ENCODE measurements around the gene ARHGEF10L.

Gene ARHGEF10L

GRCh38 chr1:17600321-17600720 is 60.8 kb downstream of the ARHGEF10L start:
- H3K27ac Mint-ChIP-seq, result no peak overlapping the region

GRCh38 chr1:17601643-17602382 is 62.3 kb downstream of the ARHGEF10L start:
- H3K27me3 Mint-ChIP-seq, result no peaks in the 10 kb centered on the region
- no peaks in the 10 kb centered on the region for H3K9me3 Mint-ChIP-seq
- H3K36me3 Mint-ChIP-seq, result no peaks in the 10 kb centered on the region
- H3K27ac Mint-ChIP-seq, result no peak overlapping the region
- H3K4me1 Mint-ChIP-seq, result no peaks in the 10 kb centered on the region
- H3K4me3 Mint-ChIP-seq, result no peak overlapping the region

More at GRCh38 chr1:17600321-17600720, 60.8 kb downstream of the ARHGEF10L start:
- Mint-ChIP-seq H3K27me3 (no peaks in the 10 kb centered on the region), H3K4me1 (no peaks in the 10 kb centered on the region), H3K9me3 (no peaks in the 10 kb centered on the region), H3K4me3 (no peak overlapping the region), H3K36me3 (no peaks in the 10 kb centered on the region)

GRCh38 chr1:17603091-17603841 is 63.8 kb downstream of the ARHGEF10L start:
- H3K4me1 Mint-ChIP-seq, result no peaks in the 10 kb centered on the region
- H3K27ac Mint-ChIP-seq, result no peak overlapping the region
- no peaks in the 10 kb centered on the region for H3K9me3 Mint-ChIP-seq
- no peaks in the 10 kb centered on the region for H3K36me3 Mint-ChIP-seq
- H3K4me3 Mint-ChIP-seq, result no peak overlapping the region
- no peaks in the 10 kb centered on the region for H3K27me3 Mint-ChIP-seq

GRCh38 chr1:17605582-17606344 is 66.3 kb downstream of the ARHGEF10L start:
- H3K4me1 Mint-ChIP-seq, result no peaks in the 10 kb centered on the region
- H3K4me3 Mint-ChIP-seq, result no peak overlapping the region
- no peaks in the 10 kb centered on the region for H3K9me3 Mint-ChIP-seq
- no peak overlapping the region for H3K27ac Mint-ChIP-seq
- no peaks in the 10 kb centered on the region for H3K27me3 Mint-ChIP-seq
- H3K36me3 Mint-ChIP-seq, result no peaks in the 10 kb centered on the region

- Mint-ChIP-seq H3K27ac (no peak overlapping the region), H3K4me1 (no peaks in the 10 kb centered on the region), H3K27me3 (no peaks in the 10 kb centered on the region), H3K9me3 (no peaks in the 10 kb centered on the region), H3K36me3 (no peaks in the 10 kb centered on the region), H3K4me3 (no peak overlapping the region)
These were observed 67.4 kb downstream of the ARHGEF10L start for GRCh38 chr1:17606826-17607440.

- H3K4me3 Mint-ChIP-seq, result no peak overlapping the region
These were observed 68.4 kb downstream of the ARHGEF10L start for GRCh38 chr1:17607644-17608581.

GRCh38 chr1:17609529-17609928 is 70.0 kb downstream of the ARHGEF10L start:
- Mint-ChIP-seq H3K4me3 (no peak overlapping the region), H3K27ac (no peak overlapping the region), H3K9me3 (no peaks in the 10 kb centered on the region), H3K36me3 (no peaks in the 10 kb centered on the region), H3K27me3 (no peaks in the 10 kb centered on the region), H3K4me1 (no peaks in the 10 kb centered on the region)

More at GRCh38 chr1:17607644-17608581, 68.4 kb downstream of the ARHGEF10L start:
- H3K36me3 Mint-ChIP-seq, result no peaks in the 10 kb centered on the region
- no peaks in the 10 kb centered on the region for H3K9me3 Mint-ChIP-seq
- no peaks in the 10 kb centered on the region for H3K27me3 Mint-ChIP-seq
- H3K27ac Mint-ChIP-seq, result no peak overlapping the region
- no peaks in the 10 kb centered on the region for H3K4me1 Mint-ChIP-seq

- Mint-ChIP-seq H3K36me3 (no peaks in the 10 kb centered on the region), H3K4me1 (no peaks in the 10 kb centered on the region), H3K27ac (no peak overlapping the region), H3K27me3 (no peaks in the 10 kb centered on the region), H3K9me3 (no peaks in the 10 kb centered on the region), H3K4me3 (no peak overlapping the region)
These were observed 70.6 kb downstream of the ARHGEF10L start for GRCh38 chr1:17610085-17610484.

GRCh38 chr1:17610713-17611112 is 71.2 kb downstream of the ARHGEF10L start:
- H3K4me1 Mint-ChIP-seq, result no peaks in the 10 kb centered on the region
- no peaks in the 10 kb centered on the region for H3K27me3 Mint-ChIP-seq
- H3K27ac Mint-ChIP-seq, result no peak overlapping the region
- H3K4me3 Mint-ChIP-seq, result no peak overlapping the region
- no peaks in the 10 kb centered on the region for H3K36me3 Mint-ChIP-seq
- H3K9me3 Mint-ChIP-seq, result no peaks in the 10 kb centered on the region

- Mint-ChIP-seq H3K4me1 (no peaks in the 10 kb centered on the region), H3K27ac (no peak overlapping the region), H3K27me3 (no peaks in the 10 kb centered on the region), H3K4me3 (no peak overlapping the region), H3K36me3 (no peaks in the 10 kb centered on the region), H3K9me3 (no peaks in the 10 kb centered on the region)
These were observed 72.5 kb downstream of the ARHGEF10L start for GRCh38 chr1:17611991-17612390.

GRCh38 chr1:17612831-17613230 is 73.3 kb downstream of the ARHGEF10L start:
- Mint-ChIP-seq H3K27ac (no peak overlapping the region), H3K27me3 (no peaks in the 10 kb centered on the region), H3K9me3 (no peaks in the 10 kb centered on the region)

GRCh38 chr1:17614586-17614985 is 75.1 kb downstream of the ARHGEF10L start:
- H3K4me1 Mint-ChIP-seq, result no peaks in the 10 kb centered on the region

More at GRCh38 chr1:17612831-17613230, 73.3 kb downstream of the ARHGEF10L start:
- Mint-ChIP-seq H3K4me3 (no peak overlapping the region), H3K4me1 (no peaks in the 10 kb centered on the region), H3K36me3 (no peaks in the 10 kb centered on the region)

GRCh38 chr1:17615157-17615556 is 75.7 kb downstream of the ARHGEF10L start:
- Mint-ChIP-seq H3K27ac (no peak overlapping the region), H3K4me3 (no peak overlapping the region), H3K27me3 (peaks cover 3% of the 10 kb centered on the region), H3K9me3 (no peaks in the 10 kb centered on the region), H3K36me3 (no peaks in the 10 kb centered on the region), H3K4me1 (no peaks in the 10 kb centered on the region)

More at GRCh38 chr1:17614586-17614985, 75.1 kb downstream of the ARHGEF10L start:
- no peaks in the 10 kb centered on the region for H3K36me3 Mint-ChIP-seq
- no peak overlapping the region for H3K27ac Mint-ChIP-seq
- no peak overlapping the region for H3K4me3 Mint-ChIP-seq
- no peaks in the 10 kb centered on the region for H3K9me3 Mint-ChIP-seq
- H3K27me3 Mint-ChIP-seq, result peaks cover 2% of the 10 kb centered on the region

- no peak overlapping the region for H3K4me3 Mint-ChIP-seq
- no peaks in the 10 kb centered on the region for H3K4me1 Mint-ChIP-seq
- H3K36me3 Mint-ChIP-seq, result no peaks in the 10 kb centered on the region
- H3K27me3 Mint-ChIP-seq, result peaks cover 5% of the 10 kb centered on the region
- H3K9me3 Mint-ChIP-seq, result no peaks in the 10 kb centered on the region
- H3K27ac Mint-ChIP-seq, result no peak overlapping the region
These were observed 76.5 kb downstream of the ARHGEF10L start for GRCh38 chr1:17615959-17616358.
